Skin epidermis (tissue), 12 donors: ENCODE results near the gene NEU4.

Experiments
- H3K27ac ChIP-seq, 21 experiments: fragments of 200-600 bp; sonication (generic) in 11 of 21; one replicate each; pipeline ENCODE4 v1.5.0; 2020; ENCODE audit warnings: mild to moderate bottlenecking in 3 of 21, inconsistent platforms in 2 of 21, moderate library complexity in 2 of 21
- H3K4me3 ChIP-seq, 7 experiments: fragments of 200-600 bp; sonication (generic) in 2 of 7; one replicate each; pipeline ENCODE4 v1.5.0; 2020; ENCODE audit warnings: inconsistent platforms in 2 of 7, mild to moderate bottlenecking in 2 of 7, moderate library complexity in 1 of 7

The NEU4 gene

GRCh38 chr2:241844066-241844728 lies 35.2 kb downstream of the NEU4 start:
- Histone ChIP-seq H3K4me3 (peak overlapping the region in 6 of 7 experiments; percentile 16 to 44 (median 37)), H3K27ac (peak overlapping the region in 17 of 21 experiments; percentile 10 to 80 (median 66))

DNA sequence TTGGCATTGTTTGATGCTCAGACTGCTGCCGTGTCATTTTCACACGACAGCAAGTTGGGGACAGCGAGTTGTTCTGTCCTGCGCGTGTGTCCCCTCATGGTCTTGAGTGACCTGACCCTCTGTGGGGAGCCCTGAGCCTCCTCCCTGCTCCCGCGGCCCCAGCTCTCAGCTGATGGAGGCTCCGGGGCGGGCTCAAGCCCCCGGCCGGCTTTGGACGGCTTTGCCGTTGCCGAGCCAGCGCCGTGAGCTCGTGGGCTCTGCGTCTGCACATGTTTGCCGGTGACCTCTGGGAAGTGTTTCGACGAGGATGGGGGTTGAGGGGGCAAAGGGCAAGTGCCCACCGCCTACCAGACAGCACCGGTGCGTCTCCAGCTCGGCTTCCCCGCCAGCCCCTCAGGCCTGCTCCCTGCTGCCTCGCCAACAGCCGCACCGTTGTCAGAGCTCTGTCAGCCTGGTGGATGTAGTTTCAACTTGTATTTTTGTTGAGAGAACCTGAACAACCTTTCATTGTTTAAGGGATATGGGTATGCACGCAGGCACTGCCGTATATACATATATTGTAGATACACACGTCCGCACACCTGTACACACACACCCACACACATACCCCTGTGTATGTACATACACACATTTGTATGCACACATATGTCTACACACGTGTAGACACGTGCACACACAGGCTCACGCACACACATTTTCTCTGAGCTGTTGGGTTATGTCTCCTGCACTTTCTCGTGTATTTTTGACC lies 36.0 kb downstream of the NEU4 start:
- peak overlapping the region in 6 of 7 experiments; percentile 16 to 44 (median 37) for H3K4me3 ChIP-seq
- peak overlapping the region in 12 of 21 experiments; percentile 18 to 80 (median 72) for H3K27ac ChIP-seq

GRCh38 chr2:241846406-241846805 lies 37.4 kb downstream of the NEU4 start:
- no peak overlapping the region for H3K27ac ChIP-seq

GRCh38 chr2:241848761-241849615 lies 40.0 kb downstream of the NEU4 start:
- H3K27ac ChIP-seq, result no peak overlapping the region
- H3K4me3 ChIP-seq, result no peak overlapping the region

More at GRCh38 chr2:241846406-241846805, 37.4 kb downstream of the NEU4 start:
- H3K4me3 ChIP-seq, result no peak overlapping the region

- H3K27ac ChIP-seq, result no peak overlapping the region
- no peak overlapping the region for H3K4me3 ChIP-seq
Observed at GRCh38 chr2:241849616-241850543, 40.9 kb downstream of the NEU4 start.

DNA sequence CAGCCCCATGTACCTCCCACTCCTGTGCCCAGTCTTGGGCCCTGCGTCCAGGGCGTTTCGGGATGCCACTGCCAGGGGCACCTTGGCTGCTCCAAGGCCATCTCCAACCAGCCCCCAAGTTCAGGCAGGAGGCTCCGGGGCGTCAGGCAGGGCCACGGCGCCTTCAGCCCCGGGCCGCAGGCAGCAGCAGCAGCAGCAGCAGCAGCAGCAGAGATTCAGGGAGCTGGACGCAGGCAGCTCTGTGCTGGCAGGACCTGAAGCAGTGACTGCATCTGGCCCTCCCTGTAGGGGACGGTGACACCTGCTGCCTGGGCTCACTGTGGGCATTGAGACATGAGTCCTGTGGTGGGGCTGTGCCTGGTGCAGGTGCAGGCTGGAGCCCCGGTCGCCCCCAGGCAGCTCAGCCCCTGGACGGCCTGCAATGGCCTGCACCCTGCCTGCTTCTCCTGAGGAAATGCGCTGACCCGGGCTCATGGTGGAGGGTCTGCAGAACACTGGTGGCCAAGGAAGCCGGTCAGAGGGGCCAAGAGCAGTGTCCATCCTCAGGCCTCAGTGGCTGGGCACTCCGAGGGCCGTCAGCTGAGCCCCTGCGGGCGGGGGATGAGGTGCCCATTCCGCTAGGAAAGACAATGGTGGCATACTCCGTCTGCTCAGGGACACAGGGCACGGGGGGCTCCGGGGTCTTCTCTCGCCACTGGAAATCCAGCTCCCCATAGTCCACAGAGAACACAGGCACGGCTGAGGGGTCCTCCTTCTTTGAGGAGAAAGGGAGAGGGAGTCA lies 41.7 kb downstream of the NEU4 start:
- Histone ChIP-seq H3K4me3 (no peak overlapping the region), H3K27ac (no peak overlapping the region)

DNA sequence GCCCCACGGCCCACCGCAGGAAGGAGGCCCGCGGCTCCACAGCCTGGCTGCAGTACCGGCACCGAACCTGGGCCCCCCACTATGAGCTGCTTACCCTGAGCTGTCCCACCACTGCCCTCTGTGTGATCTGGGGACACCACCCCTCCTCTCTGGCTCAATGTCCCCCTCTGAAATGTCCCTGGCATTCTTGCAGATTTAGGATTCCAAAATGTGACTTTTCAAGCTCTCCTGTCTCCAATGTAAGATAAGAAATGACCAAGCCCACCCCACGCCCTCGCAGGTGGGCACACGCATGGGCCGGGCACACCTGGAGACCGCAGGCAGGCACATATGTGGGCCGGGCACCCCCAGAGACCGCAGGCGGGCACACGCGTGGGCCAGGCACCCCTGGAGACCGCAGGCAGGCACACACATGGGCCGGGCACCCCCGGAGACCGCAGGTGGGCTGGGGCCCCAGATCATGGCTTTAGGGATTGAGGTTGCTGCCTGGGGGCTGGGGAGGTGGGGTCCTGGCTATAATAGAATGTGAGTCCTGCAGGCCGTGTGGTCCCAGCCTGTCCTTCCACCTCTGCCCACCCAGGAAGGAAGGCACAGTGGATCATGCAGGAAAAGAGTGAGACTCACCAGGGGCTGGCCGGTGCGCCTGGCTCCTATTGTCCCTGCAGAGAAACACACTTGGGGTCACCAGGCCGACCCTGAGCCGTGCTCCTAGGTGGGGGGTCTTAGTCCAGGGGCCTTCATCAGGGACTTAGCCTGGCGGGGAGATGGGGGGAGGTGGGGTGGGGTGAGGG lies 42.5 kb downstream of the NEU4 start:
- no peak overlapping the region for H3K4me3 ChIP-seq

GRCh38 chr2:241852116-241852980 lies 43.4 kb downstream of the NEU4 start:
- Histone ChIP-seq H3K27ac (no peak overlapping the region), H3K4me3 (no peak overlapping the region)

More for the DNA sequence above, 42.5 kb downstream of the NEU4 start:
- H3K27ac ChIP-seq, result no peak overlapping the region

GRCh38 chr2:241852981-241853631 lies 44.1 kb downstream of the NEU4 start:
- Histone ChIP-seq H3K27ac (no peak overlapping the region), H3K4me3 (no peak overlapping the region)

DNA sequence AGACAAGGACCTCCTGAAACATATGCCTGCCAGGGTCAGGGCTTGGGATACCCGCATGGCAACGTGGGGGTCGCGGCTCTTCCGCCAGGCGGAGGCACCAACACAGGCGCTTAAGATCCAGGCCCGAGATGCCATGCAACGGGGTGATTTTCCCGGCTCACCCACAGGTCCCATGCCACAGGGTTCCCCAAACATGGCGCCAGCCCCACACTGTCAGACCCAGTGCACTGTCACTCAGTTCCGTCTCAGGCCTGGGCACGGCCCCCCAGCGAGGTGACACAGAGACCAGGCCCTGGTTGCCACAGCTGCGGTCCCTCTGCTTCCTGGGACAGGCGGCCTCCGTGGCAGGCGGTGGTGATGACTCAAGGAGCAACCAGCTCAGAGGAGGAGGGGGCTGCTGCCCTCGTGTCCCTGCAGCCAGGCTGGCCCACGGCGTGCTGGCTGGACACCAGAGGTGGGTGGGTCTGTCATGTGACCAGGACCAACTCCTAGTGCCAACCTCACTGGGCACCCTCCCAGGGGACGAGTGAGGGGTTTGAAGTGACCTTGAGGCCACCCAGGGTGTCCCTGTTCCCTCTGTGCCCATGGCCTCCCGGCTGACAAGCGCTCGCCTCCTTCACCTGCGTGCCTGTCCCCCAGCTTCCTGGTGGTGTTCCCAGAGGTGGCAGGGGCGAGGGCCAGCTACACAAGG lies 44.8 kb downstream of the NEU4 start:
- H3K4me3 ChIP-seq, result no peak overlapping the region
- H3K27ac ChIP-seq, result no peak overlapping the region

- no peak overlapping the region for H3K4me3 ChIP-seq
- peak overlapping the region in 1 of 21 experiments; percentile 10 for H3K27ac ChIP-seq
Observed at GRCh38 chr2:241854342-241855244, 45.6 kb downstream of the NEU4 start.

- Histone ChIP-seq H3K27ac (no peak overlapping the region), H3K4me3 (no peak overlapping the region)
Observed at GRCh38 chr2:241855245-241855887, 46.4 kb downstream of the NEU4 start.

- no peak overlapping the region for H3K27ac ChIP-seq
Observed at GRCh38 chr2:241855888-241856422, 47.0 kb downstream of the NEU4 start.

DNA sequence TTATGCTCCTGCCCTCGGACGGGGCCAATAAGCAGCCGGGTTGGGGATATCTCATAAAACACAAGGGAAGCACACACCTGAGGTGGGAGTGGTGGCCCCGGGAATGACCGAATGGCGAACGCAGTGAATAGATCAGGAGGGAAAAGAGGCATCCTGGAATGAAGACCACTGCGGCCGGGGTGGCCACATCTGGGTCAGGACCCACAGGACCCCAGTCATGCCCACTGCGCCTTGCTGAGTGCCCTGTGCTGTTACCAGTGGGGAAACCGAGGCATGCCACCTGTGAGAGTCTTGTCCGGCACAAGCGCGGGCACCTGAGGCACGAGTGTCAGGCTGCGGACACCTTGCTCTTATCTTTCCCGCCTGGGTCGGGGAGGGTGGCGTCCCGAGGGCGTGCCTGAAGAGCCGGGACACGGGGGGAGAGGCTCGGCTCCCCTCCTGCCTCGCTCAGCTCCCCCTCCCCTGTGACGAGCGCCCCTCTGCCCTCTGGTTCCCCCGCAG lies 48.1 kb downstream of the NEU4 start:
- Histone ChIP-seq H3K27ac (peak overlapping the region in 6 of 21 experiments; percentile 4 to 92 (median 61)), H3K4me3 (peak overlapping the region in 5 of 7 experiments; percentile 8 to 36 (median 23))

More at GRCh38 chr2:241855888-241856422, 47.0 kb downstream of the NEU4 start:
- H3K4me3 ChIP-seq, result no peak overlapping the region
